Sigmoid colon (tissue), 4 donors: Measurements from ENCODE around the gene MYO5A.

Experiments used
- POLR2AphosphoS5 ChIP-seq, 4 donors: sonication (generic); formaldehyde crosslinking; IDR thresholded peaks; one replicate each; pipeline ENCODE4 v1.6.1; 2017; ENCODE audit warnings: antibody characterized with exemption in 4 of 4
- TF ChIP-seq, protein P1 (sequence below), 4 experiments: fragments of 450-650 bp in 3 of 4; fragments of 200-600 bp in 1 of 4; IDR thresholded peaks; one replicate each; pipeline ENCODE4 v1.5.1; 2016 to 2019; ENCODE audit warnings: antibody characterized with exemption in 4 of 4, mild to moderate bottlenecking in 3 of 4, moderate library complexity in 2 of 4

DNA sequence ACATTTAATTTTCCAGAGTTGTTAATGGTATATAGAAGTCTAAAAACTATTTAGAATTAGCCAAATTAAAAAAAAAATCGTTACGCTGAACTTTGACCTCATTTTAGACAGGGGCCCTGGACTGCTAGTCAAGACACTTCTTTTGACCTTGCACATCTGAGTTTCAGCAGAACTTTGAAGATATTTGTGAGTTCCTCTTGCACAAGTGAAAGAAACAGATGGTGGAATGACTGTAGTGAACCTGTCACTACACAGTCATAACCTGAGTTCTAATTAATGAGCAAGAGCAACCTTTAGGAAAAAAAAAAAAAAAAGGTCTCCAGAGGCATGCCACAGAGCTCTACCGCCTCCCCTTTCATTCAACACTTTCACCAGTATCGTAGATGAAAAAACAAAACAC is 238.4 kb downstream of the MYO5A start:
- TF ChIP-seq POLR2AphosphoS5 (IDR thresholded peaks at IDR 0.05), result no peak
- TF ChIP-seq, protein P1, sequence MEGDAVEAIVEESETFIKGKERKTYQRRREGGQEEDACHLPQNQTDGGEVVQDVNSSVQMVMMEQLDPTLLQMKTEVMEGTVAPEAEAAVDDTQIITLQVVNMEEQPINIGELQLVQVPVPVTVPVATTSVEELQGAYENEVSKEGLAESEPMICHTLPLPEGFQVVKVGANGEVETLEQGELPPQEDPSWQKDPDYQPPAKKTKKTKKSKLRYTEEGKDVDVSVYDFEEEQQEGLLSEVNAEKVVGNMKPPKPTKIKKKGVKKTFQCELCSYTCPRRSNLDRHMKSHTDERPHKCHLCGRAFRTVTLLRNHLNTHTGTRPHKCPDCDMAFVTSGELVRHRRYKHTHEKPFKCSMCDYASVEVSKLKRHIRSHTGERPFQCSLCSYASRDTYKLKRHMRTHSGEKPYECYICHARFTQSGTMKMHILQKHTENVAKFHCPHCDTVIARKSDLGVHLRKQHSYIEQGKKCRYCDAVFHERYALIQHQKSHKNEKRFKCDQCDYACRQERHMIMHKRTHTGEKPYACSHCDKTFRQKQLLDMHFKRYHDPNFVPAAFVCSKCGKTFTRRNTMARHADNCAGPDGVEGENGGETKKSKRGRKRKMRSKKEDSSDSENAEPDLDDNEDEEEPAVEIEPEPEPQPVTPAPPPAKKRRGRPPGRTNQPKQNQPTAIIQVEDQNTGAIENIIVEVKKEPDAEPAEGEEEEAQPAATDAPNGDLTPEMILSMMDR (IDR thresholded peaks at IDR 0.05), result no peak
